ENCODE measurements around the gene GRIN3B. TPM values are rescaled to one million over a fixed set of nuclear protein-coding genes. Genes with fewer than 3 reads are reported as not detected.

The GRIN3B gene
- total RNA-seq, 1 experiment from 2014 or later = not detected

DNA sequence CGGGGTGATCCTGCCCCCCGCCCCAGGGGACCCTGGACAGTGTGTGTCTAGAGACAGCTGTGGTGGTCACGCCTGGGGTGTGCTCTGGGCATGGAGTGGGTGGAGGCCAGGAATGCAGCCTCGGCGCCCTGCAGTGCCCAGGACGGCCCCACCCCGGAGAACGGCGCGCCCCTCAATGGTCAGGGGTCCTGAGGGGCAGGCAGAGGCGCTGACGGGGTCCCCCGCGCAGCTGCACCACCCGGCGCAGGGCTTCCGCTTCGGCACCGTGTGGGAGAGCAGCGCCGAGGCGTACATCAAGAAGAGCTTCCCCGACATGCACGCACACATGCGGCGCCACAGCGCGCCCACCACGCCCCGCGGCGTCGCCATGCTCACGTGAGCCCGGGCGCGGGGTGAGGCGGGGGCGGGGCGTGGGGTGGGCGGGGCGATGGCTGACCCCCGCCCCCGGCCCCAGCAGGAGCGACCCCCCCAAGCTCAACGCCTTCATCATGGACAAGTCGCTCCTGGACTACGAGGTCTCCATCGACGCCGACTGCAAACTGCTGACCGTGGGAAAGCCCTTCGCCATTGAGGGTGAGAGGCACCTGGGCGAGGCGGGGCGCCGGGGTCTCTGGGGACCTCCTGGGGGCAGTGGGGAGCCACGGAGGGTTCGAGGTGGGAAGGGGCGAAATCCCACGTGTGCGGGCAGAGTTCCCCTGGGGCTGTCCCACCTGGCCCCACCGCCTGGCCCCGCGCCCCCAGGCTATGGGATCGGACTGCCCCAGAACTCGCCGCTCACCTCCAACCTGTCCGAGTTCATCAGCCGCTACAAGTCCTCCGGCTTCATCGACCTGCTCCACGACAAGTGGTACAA lies 7.4 kb downstream of the GRIN3B start:
- no peak for DNase-seq (ENCODE audit: low read depth)

DNA sequence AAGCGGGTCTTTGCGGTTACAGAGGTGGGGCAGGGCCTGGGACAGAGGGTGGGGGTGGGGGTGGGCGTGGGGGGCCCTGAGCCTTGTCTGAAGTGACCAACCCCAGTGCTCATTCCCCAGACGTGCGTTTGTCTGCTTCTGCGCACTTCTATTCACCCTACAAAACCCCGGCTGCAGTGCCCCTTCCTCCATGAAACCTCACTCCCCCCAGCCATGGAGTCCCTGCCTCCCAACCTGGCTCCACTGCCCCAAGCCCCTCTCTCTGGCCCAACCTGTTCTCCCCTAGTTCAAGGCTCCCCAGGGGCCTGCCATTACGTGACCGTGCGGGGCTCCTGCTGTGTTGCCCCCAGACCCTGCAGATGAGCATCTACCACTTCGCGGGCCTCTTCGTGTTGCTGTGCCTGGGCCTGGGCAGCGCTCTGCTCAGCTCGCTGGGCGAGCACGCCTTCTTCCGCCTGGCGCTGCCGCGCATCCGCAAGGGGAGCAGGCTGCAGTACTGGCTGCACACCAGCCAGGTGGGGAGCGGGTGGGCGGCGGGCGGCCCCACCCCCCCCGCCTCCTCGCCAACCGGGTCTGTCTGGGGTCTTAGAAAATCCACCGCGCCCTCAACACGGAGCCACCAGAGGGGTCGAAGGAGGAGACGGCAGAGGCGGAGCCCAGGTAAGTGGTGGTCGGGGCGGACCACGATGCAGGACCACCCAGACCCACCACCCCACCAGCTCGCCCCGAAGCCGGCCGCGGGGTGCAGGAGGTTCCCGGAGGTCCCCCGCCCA lies 8.2 kb downstream of the GRIN3B start:
- no peak for DNase-seq (ENCODE audit: low read depth)

GRCh38 chr19:1009041-1009980 lies 9.1 kb downstream of the GRIN3B start:
- DNase-seq (ENCODE audit: low read depth) = no peak

DNA sequence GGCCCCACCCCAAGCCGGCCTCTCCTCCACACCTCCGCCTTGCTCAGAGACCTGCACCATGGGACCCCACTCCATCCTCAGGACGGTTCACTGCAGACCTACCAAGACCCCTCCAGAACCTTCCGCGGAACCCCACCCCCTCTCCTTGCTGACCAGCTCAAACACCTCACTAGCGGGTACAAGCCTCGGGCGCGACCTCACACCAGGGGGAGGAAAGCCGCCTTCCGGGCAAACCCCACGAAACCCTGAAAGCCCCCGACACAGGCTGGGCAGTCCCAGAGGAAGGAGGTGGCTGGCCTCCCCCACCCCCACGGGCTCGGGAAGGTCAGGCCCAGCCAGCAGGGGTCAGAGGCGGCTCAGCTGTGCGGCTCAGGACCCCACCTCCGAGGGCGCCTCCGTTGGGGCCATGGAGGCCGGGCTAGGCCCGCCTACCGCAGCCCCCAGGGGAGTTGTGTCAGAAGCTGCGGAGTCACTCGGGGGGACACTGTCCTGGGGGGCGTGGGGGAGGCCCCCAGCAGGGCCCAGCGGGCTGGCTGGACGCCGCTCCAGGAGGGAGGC lies 9.8 kb downstream of the GRIN3B start:
- DNase-seq (ENCODE audit: low read depth) = no peak

DNA sequence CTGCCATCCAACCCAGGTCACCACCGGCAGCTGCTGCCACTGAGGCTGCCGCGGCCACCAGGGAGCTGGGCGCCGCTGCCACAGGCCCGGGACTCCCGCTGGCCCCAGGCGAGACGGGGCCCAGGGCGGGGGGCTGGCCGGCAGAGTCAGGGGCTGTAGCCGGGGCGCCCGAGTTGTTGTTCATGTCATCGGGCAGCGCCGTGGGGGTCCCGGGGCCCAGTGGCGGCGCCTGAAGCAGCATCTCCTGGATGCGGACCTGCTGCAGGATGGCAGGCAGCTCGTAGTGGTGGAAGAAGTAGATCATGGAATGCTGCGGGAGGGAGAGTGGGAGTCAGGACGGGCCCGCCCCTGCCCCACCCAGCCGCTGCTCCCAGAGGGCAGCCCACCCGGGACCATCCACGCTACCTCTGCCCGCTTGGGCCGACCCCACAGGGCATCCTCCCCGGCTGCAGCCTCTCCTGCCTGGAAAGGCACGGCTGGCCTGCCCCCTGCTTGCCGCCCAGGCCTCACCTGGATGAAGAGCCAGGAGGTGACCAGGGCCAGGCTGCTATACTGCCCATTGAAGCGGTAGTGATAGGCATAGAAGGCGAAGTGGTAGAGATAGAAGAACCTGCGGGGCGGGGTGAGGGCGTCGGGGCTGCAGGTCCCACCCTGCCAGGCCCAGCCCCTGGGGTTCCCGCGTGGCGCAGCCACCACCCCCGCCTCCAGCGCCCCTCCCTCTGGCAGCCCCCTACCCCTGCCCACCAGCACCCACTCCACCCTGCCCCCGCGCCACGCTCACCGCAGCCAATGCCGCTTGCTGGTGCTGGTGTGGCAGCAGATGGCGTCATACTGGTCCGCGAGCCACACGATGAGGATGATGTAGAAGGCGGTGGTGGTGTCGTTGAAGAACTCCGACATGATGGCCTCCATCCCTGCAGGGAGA lies 10.6 kb downstream of the GRIN3B start:
- no peak for DNase-seq (ENCODE audit: low read depth)

DNA sequence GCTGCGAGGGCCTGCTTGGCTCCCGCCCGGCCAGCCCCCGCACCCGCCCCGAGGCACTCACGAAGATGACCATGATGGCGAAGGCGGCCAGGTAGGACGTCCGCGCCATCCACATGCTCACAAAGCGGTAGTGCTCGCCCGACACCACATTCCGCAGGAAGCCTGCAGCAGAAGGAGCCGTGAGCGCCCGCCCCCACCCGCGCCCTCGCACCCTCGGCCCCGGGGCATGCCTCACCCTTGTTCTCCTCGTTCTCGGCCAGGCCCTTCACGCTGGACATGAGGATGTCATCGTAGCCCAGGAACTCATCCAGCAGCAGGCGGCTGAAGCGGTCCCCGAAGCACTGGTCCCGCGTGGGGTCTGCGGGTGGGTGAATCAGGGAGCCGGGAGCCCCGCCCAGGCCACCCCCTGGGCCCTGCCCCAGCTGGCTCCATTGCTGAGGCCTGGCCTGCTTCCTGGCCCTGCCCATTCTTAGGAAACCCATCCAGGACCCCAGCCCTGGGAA lies 11.7 kb downstream of the GRIN3B start:
- no peak for DNase-seq (ENCODE audit: low read depth)

GRCh38 chr19:1012334-1012733 lies 12.1 kb downstream of the GRIN3B start:
- no peak for DNase-seq (ENCODE audit: low read depth)

GRCh38 chr19:1013218-1013617 lies 13.0 kb downstream of the GRIN3B start:
- no peak for DNase-seq (ENCODE audit: low read depth)

DNA sequence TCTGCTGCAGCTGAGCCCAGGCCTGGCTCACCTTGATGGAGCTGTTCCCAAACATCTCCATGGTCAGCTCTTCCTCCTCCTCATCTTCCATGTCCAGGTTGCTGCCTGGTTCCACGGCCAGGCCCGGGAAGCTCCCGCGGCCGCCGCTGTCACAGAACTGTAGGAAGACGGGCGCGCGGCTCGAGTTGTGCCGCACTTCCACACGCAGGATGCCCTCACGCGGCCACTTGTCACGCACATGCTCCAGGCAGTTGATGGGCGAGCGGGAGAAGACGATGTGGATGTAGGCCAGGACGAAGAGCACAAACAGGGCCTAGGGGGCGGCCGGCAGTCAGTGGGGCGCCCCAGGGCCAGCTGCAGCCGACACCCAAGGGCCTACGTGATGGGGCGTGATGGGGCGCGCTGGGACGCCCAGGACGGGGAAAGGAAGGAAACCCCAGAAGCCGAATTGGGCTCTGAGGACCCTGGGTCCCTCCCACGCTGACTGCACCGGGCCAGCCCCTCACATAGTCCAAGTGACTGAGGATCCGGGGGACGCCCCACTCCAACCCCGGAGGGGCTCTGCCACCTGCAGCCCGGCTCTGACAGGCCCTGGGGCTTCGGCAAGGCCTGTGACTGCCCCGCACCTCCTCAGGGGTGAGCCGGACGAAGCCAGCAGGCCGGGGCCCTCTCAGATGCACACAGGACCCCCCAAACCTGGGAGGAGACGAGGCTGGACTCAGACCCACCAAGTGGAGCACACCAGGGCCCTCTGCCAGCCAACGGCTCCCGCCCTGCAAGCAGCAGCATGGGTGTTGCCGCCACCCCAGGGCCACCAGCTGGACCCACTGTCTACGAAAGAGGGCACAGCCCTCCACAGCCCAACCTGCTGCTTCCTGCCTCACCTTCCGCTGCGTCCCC lies 14.2 kb downstream of the GRIN3B start:
- no peak for DNase-seq (ENCODE audit: low read depth)

- no peak for DNase-seq (ENCODE audit: low read depth)
Measured at GRCh38 chr19:1015061-1015781, 15.0 kb downstream of the GRIN3B start.

DNA sequence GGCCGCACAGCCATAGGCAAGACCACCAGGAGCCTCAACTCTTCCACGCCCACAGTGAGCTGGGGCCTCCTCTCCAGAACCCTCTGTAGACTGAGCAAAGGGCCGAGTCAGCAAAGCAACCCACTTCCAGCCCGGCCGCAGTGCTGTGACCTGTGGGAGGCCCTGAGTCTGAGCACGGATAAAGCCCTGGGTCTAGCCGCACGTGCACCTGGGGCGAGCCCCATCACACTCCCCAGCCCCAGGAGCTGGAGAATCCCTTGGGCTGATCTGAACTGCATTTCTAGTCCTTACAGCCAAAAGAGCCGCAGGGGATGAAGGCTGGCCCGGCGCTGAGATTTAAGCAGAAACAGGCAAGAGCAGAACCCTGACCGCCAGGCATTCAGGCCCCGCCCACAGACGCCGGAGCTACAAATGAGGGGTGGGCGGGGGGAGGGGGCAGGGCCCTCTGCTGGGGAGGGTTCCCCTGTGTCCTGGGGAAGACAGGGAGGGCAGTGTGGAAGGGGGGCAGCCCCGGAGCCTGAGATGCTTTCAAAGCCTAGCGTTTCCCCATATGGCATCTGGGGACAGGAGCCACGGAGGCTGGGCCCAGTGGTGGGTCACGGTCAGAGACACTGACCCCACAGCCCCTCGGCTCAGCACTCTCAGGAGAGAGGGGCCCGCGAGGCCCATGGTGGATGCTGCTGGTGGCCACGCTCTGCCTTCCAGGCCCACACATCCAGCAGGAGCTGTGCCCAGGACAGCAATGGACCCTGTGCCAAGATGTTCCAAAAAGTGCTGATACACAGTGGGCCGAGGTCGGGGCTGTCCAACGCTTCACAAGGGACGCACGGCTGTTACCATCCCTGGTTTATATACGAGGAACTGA lies 15.8 kb downstream of the GRIN3B start:
- no peak for DNase-seq (ENCODE audit: low read depth)

- no peak for DNase-seq (ENCODE audit: low read depth)
Measured at GRCh38 chr19:1016647-1017114, 16.5 kb downstream of the GRIN3B start.

DNA sequence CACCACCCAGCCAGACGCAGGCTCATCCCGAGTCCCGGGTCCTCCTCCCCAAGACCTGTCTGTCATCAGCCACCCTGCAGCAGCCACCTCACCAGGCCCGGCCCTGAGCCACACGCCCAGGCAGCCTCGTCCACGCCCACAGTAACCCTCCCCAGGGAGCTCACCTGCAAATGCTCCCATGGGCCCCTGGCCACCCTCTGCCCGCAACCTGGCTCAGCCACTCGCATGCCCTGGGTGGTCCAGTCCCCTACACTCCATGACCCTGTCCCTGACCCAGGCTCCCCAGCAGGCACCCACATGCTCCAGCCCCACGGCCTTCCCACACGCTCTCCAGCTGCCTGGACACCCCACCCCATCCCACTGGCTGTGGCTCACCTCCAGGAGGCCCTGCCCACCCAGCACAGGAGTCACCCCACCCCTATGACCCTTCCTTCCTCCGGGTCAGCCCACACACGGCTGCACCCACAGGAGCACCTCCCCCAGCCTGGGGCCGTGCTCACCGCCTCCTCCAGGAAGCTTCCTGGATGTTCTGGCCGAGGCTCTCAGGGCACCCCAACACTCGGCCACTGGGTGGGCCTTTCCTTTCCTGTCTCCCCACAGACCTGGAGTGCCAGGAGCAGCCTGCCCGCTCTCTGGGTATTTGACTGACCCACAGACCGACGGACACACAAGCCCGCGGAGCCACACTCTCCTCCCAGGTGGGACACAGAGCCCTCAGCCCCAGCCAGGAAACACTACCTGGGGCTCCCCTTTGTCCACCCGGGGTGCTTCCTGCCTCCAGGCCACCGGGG lies 17.1 kb downstream of the GRIN3B start:
- DNase-seq (ENCODE audit: low read depth) = no peak

GRCh38 chr19:1017906-1018305 lies 17.7 kb downstream of the GRIN3B start:
- no peak for DNase-seq (ENCODE audit: low read depth)

- DNase-seq (ENCODE audit: low read depth) = no peak
Measured at GRCh38 chr19:1018393-1018792, 18.2 kb downstream of the GRIN3B start.

GRCh38 chr19:1018932-1019615 lies 18.9 kb downstream of the GRIN3B start:
- DNase-seq (ENCODE audit: low read depth) = no peak

Data from Daoy (cell line).